Bronchial epithelial cell (primary cell): ENCODE data around the gene UBTD2. TPM values are rescaled to one million over a fixed set of nuclear protein-coding genes. Genes with fewer than 3 reads are reported as not detected.
"Not testable (repeated sequence)": the region's sequence is repeated elsewhere in the genome, so short reads cannot be mapped to it uniquely, and the experiment has no call there.

Source experiments
- DNase-seq: peaks from one replicate; pipeline ENCODE4 v3.0.0-alpha.2; 2010; ENCODE audit warnings: low read depth
- FAIRE-seq: peaks from 2 replicates; lab custom pipeline; 2011; peaks lifted over from hg19 to GRCh38; lab: Jason Lieb, UNC
- H3K27me3 ChIP-seq: 2 replicates; pipeline ENCODE4 v1.5.1; 2011; ENCODE audit warnings: low read length; ENCODE audit not compliant: control insufficient read depth, insufficient read depth
- H3K36me3 ChIP-seq: 2 replicates; pipeline ENCODE4 v1.5.1; 2011; ENCODE audit warnings: low read length; ENCODE audit not compliant: control insufficient read depth, insufficient read depth
- H3K4me3 ChIP-seq: 2 replicates; pipeline ENCODE4 v1.5.1; 2011; ENCODE audit warnings: mild to moderate bottlenecking, low read depth, low read length, control low read depth
- total RNA-seq: library from RNA; depleted of rRNA; stranded (reverse); fragments of >200 nt; gene quantifications from 2 replicates; pipeline ENCODE4 v1.2.1, GENCODE V29; 2014
- TF ChIP-seq, protein P1 (sequence below): IDR thresholded peaks from 2 replicates; pipeline ENCODE4 v1.5.1; 2011; ENCODE audit warnings: mild to moderate bottlenecking, moderate library complexity, low read length, control low read depth, inconsistent platforms; ENCODE audit not compliant: insufficient read depth, severe bottlenecking

Gene UBTD2
- total RNA-seq, 1 donor from 2014 or later, result 20.8 TPM

DNA sequence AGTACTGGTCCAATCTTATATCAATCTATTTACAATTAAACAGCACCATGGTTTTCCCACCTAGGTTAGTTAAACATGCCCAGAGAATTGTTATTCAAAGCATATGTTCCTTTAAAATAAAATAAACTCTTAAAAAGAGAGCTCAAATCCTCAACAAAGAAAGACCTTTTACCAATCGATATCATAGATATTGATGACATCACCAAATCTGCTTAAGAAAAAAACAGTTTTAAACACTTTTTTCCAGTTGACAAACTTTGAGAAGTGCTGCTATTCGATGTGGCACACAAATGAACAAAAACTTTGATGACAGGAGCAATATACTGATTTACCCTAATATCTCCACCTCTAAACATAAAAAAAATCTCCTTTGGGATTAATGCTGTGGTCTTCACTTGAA is 73.8 kb downstream of the UBTD2 start:
- FAIRE-seq, result no peak
- H3K36me3 ChIP-seq, result peaks cover 1% of the 10 kb centered on the region
- H3K4me3 ChIP-seq, result no peak overlapping the region
- no peaks in the 10 kb centered on the region for H3K27me3 ChIP-seq
- TF ChIP-seq, protein P1, sequence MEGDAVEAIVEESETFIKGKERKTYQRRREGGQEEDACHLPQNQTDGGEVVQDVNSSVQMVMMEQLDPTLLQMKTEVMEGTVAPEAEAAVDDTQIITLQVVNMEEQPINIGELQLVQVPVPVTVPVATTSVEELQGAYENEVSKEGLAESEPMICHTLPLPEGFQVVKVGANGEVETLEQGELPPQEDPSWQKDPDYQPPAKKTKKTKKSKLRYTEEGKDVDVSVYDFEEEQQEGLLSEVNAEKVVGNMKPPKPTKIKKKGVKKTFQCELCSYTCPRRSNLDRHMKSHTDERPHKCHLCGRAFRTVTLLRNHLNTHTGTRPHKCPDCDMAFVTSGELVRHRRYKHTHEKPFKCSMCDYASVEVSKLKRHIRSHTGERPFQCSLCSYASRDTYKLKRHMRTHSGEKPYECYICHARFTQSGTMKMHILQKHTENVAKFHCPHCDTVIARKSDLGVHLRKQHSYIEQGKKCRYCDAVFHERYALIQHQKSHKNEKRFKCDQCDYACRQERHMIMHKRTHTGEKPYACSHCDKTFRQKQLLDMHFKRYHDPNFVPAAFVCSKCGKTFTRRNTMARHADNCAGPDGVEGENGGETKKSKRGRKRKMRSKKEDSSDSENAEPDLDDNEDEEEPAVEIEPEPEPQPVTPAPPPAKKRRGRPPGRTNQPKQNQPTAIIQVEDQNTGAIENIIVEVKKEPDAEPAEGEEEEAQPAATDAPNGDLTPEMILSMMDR, result no peak
- DNase-seq, result no peak

DNA sequence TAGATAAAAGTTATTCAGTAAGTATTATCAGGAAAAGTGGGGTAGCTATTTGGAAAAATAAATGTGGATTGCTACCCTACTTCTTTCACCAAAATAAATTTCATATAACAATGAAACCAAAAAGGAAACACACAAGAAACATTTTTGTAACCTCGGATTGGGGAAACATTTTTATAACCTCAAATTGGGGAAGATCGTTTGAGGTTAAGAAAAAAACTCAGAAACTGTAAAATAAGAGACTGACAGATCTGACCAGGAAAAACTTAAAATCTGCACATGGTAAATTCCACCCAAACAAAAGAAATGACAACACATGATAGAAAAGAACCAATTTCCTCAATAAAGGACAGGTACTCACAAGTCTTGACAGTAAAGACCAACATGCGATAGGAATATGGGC is 76.1 kb downstream of the UBTD2 start:
- FAIRE-seq (no peak), DNase-seq (no peak)
- TF ChIP-seq, protein P1, result no peak
- H3K27me3 ChIP-seq, result no peaks in the 10 kb centered on the region
- H3K4me3 ChIP-seq, result no peak overlapping the region
- peaks cover 1% of the 10 kb centered on the region for H3K36me3 ChIP-seq

- DNase-seq, FAIRE-seq, H3K27me3 ChIP-seq, H3K4me3 ChIP-seq, H3K36me3 ChIP-seq: not testable (repeated sequence)
Observed at GRCh38 chr5:172205984-172206383, 77.6 kb downstream of the UBTD2 start.

DNA sequence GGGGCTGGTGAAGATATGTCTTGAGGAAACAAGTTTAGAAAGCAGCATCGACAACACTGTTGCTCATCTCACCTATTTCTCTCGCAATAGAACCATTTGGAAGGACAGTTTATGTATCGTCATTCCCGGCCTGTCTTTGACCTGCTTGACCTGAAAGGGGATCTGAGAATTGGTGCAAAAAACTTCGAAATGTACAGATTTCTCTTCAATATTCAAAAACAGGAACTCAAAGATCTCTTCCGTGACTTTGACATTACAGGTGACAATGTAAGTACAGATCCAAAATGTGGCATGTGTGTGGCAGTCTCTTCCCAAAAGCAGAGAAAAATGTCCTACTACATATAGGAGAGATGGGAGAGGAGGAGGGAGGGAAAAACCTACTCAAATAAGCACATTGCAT is 83.1 kb downstream of the UBTD2 start:
- TF ChIP-seq, protein P1, result no peak
- H3K36me3 ChIP-seq, result no peaks in the 10 kb centered on the region
- no peaks in the 10 kb centered on the region for H3K27me3 ChIP-seq
- FAIRE-seq, result no peak
- DNase-seq, result no peak
- H3K4me3 ChIP-seq, result no peak overlapping the region

GRCh38 chr5:172199446-172199845 is 84.1 kb downstream of the UBTD2 start:
- TF ChIP-seq, protein P1, result no peak
- Histone ChIP-seq H3K27me3 (no peaks in the 10 kb centered on the region), H3K36me3 (no peaks in the 10 kb centered on the region), H3K4me3 (no peak overlapping the region)
- DNase-seq (no peak), FAIRE-seq (no peak)

GRCh38 chr5:172197775-172198174 is 85.8 kb downstream of the UBTD2 start:
- DNase-seq, FAIRE-seq: not testable (repeated sequence)

GRCh38 chr5:172194985-172195774 is 88.4 kb downstream of the UBTD2 start:
- H3K27me3 ChIP-seq, result no peaks in the 10 kb centered on the region
- TF ChIP-seq, protein P1, result no peak
- no peak overlapping the region for H3K4me3 ChIP-seq
- FAIRE-seq (no peak), DNase-seq (no peak)
- no peaks in the 10 kb centered on the region for H3K36me3 ChIP-seq

More at GRCh38 chr5:172197775-172198174, 85.8 kb downstream of the UBTD2 start:
- not testable (repeated sequence) for H3K36me3 ChIP-seq, H3K27me3 ChIP-seq, H3K4me3 ChIP-seq
